ENCODE results near the gene RBM26. TPM values are rescaled to one million over a fixed set of nuclear protein-coding genes. Genes with fewer than 3 reads are reported as not detected.

Gene RBM26
- total RNA-seq, 1 donor, result 48.0 TPM

DNA sequence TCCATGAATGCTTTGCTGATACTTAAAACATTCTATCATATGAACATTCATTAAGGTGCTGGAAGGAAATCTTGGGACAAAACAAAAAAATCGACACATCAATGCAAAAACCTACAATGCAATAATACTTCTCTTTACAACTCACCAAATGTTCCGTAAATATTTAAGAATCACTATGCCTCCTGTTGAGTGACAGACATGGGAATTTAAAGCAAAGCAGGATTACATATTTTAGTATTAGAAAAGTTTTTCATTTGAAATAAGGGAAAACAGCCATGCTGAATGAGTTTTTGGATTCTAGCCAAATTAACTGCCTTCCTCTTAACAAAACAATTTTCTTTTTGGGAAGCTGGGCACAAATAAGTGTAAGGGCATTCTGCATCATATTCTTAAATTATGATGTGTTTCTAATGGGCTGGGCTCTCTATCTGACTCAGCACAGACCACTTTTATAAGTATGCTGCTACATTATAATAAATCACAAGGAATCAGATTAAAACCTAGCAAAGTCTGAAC is 93.7 kb downstream of the RBM26 start:
- DNase-seq (ENCODE audit: low read depth), result no peak
- TF ChIP-seq, protein P1, sequence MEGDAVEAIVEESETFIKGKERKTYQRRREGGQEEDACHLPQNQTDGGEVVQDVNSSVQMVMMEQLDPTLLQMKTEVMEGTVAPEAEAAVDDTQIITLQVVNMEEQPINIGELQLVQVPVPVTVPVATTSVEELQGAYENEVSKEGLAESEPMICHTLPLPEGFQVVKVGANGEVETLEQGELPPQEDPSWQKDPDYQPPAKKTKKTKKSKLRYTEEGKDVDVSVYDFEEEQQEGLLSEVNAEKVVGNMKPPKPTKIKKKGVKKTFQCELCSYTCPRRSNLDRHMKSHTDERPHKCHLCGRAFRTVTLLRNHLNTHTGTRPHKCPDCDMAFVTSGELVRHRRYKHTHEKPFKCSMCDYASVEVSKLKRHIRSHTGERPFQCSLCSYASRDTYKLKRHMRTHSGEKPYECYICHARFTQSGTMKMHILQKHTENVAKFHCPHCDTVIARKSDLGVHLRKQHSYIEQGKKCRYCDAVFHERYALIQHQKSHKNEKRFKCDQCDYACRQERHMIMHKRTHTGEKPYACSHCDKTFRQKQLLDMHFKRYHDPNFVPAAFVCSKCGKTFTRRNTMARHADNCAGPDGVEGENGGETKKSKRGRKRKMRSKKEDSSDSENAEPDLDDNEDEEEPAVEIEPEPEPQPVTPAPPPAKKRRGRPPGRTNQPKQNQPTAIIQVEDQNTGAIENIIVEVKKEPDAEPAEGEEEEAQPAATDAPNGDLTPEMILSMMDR (IDR thresholded peaks at IDR 0.05; ENCODE audit: insufficient read depth, low read length), result no peak
- no peak overlapping the region for H3K4me3 ChIP-seq (ENCODE audit: low read depth, low read length)

DNA sequence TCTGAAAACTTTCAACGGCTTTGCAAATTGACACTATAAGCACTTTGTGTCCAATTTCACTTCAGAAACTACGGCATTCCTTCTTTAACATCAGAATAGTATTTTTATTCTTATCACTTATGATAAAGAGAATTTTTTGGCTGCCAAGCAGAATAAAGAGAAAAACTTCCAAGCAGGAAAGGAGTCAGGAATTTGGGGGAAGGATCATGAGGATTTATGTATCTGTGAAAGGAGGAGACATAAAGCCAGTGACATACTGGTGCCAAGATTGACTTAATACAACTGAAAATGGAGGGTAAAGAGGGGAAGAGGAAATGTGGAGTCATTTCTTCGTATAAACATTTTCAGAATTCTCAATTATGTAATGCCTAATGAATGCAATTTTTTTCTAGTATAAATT is 94.7 kb downstream of the RBM26 start:
- DNase-seq (ENCODE audit: low read depth), result peak; percentile 48
- H3K4me3 ChIP-seq (ENCODE audit: low read depth, low read length), result no peak overlapping the region
- TF ChIP-seq, protein P1 (IDR thresholded peaks at IDR 0.05; ENCODE audit: insufficient read depth, low read length), result no peak

DNA sequence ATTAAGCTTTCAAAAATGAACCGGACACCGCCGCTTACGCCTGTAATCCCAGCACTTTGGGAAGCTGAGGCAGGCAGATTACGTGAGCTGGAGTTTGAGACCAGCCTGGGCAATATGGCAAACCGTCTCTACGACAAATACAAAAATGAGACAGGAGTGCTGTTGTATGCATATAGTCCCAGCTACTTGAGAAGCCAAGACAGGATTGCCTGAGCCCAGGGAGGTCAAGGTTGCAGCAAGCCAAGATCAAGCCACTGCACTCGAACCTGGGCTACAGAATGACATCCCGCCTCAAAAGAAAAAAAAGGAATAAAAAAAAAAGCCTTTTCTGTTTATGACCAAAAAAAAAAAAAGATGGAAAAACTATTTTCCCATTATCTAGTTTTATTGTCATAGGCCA is 96.4 kb downstream of the RBM26 start:
- TF ChIP-seq, protein P1 (IDR thresholded peaks at IDR 0.05; ENCODE audit: insufficient read depth, low read length), result no peak
- H3K4me3 ChIP-seq (ENCODE audit: low read depth, low read length), result no peak overlapping the region

DNA sequence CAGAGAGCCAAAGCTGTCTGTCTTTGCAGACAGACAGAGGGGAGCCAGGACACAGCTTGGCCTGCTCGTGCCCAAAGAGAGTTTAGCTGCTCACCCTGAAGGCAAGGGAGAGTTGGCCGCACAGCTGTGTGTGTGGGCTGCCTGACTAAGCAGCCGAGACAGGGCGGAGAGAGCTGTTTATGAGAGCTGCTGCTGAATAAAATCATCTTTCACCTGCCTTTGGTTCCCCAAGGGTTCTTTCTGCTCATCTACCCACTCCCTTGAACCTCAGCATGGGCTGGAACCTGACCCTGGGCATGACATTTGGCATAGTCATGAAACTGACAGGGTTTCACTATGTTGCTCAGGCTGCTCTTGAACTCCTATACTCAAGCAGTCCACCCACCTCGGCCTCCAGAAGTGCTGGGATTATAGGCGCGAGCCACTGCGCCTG is 98.2 kb downstream of the RBM26 start:
- no peak overlapping the region for H3K4me3 ChIP-seq (ENCODE audit: low read depth, low read length)
- DNase-seq (ENCODE audit: low read depth), result peak; percentile 23
- TF ChIP-seq, protein P1 (IDR thresholded peaks at IDR 0.05; ENCODE audit: insufficient read depth, low read length), result no peak

More for the DNA sequence above, 96.4 kb downstream of the RBM26 start:
- DNase-seq (ENCODE audit: low read depth), result no peak

DNA sequence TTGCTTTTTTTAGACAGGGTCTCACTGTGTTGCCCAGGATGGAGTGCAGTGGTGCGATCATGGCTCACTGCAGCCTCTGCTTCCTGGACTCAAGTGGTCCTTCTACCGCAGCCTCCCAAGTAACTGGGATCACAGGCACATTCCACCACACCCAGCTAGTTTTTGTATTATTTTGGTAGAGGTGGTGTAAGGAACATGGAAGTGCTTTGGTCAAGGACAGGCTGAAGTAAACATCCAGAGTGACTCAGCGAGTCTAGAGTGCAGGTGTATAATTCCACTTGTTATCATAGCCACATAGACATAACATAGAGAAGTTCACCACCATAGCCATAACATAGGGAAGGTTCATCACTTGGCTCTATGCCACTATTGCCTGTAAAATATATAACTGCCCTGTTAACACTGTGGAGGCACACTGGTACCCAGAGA is 98.6 kb downstream of the RBM26 start:
- DNase-seq (ENCODE audit: low read depth), result no peak
- no peak overlapping the region for H3K4me3 ChIP-seq (ENCODE audit: low read depth, low read length)
- TF ChIP-seq, protein P1 (IDR thresholded peaks at IDR 0.05; ENCODE audit: insufficient read depth, low read length), result no peak

DNA sequence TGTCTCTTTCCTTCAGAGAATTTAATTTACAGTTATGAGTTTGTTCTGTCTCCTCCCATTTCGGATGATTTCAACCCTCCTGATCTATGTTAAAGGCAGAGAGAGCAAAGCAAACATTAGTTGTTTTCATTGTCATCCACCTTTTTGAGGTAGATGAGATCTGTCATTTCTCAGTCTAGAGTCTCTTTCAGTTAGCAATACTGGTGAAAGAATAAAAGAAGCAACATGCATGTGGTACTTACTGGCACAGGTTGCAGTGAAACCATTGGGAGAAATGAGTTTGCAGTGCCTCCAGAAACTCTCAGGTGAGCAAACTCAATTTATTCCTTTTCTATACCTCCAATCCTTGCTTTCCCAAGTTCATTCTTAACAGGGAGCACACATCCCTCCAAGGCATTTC is 99.4 kb downstream of the RBM26 start:
- no peak for DNase-seq (ENCODE audit: low read depth)
- TF ChIP-seq, protein P1 (IDR thresholded peaks at IDR 0.05; ENCODE audit: insufficient read depth, low read length), result no peak
- no peak overlapping the region for H3K4me3 ChIP-seq (ENCODE audit: low read depth, low read length)

DNA sequence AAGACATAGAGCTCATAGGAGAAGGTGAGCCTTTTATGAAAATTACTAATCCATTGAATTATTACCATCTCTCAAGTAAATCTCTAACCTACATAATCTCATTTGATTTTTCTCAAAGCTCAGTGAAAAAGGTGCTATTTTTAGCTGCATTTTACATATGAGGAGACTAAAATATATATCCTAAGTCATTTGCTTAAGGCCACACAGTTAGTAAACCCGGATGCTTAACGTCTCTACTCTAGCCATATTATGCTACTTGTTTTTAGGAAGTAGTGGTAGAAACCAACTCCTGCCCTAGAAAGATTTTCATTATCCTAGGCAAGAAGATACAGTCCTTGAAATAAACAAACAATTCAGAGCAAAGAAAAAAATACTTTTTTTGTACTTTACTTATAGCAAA is 108.9 kb downstream of the RBM26 start:
- no peak for DNase-seq (ENCODE audit: low read depth)
- TF ChIP-seq, protein P1 (IDR thresholded peaks at IDR 0.05; ENCODE audit: insufficient read depth, low read length), result no peak
- H3K4me3 ChIP-seq (ENCODE audit: low read depth, low read length), result no peak overlapping the region
